ENCODE data around the gene WDR12.
"Not testable (repeated sequence)": the region's sequence is repeated elsewhere in the genome, so short reads cannot be mapped to it uniquely, and the experiment has no call there.

WDR12 gene

GRCh38 chr2:202911512-202912341, at the start of gene WDR12, which contains the start of gene CARF:
Gene WDR12 (minus strand): TSS chr2:202911673. CDS start chr2:202911476, 197 bp downstream.
Gene CARF (plus strand): TSS chr2:202912275. CDS start chr2:202941903, 29,628 bp downstream.
- in situ Hi-C loops (cut with MboI; ENCODE audit: low sequenced_read_pairs), result no loop called here

- in situ Hi-C loops (cut with MboI; ENCODE audit: low sequenced_read_pairs), result no loop called here
Observed at GRCh38 chr2:202960524-202960923, 49.1 kb upstream of the WDR12 start.

GRCh38 chr2:202950592-202950991, 39.1 kb upstream of the WDR12 start:
- in situ Hi-C loops (cut with MboI; ENCODE audit: low sequenced_read_pairs), result no loop called here

- in situ Hi-C loops (cut with MboI; ENCODE audit: low sequenced_read_pairs), result not testable (repeated sequence)
Observed at GRCh38 chr2:202949333-202949732, 37.9 kb upstream of the WDR12 start.

- in situ Hi-C loops (cut with MboI; ENCODE audit: low sequenced_read_pairs), result no loop called here
Observed at GRCh38 chr2:202945497-202945896, 34.0 kb upstream of the WDR12 start.

- in situ Hi-C loops (cut with MboI; ENCODE audit: low sequenced_read_pairs), result no loop called here
Observed at GRCh38 chr2:202944816-202945215, 33.3 kb upstream of the WDR12 start.

- in situ Hi-C loops (cut with MboI; ENCODE audit: low sequenced_read_pairs), result no loop called here
Observed at GRCh38 chr2:202944408-202944807, 32.9 kb upstream of the WDR12 start.

GRCh38 chr2:202941771-202942170, 30.3 kb upstream of the WDR12 start:
- in situ Hi-C loops (cut with MboI; ENCODE audit: low sequenced_read_pairs), result no loop called here

- in situ Hi-C loops (cut with MboI; ENCODE audit: low sequenced_read_pairs), result no loop called here
Observed at GRCh38 chr2:202938960-202939359, 27.5 kb upstream of the WDR12 start.

GRCh38 chr2:202934456-202934855, 23.0 kb upstream of the WDR12 start:
- in situ Hi-C loops (cut with MboI; ENCODE audit: low sequenced_read_pairs), result no loop called here

- in situ Hi-C loops (cut with MboI; ENCODE audit: low sequenced_read_pairs), result no loop called here
Observed at GRCh38 chr2:202933958-202934357, 22.5 kb upstream of the WDR12 start.

- in situ Hi-C loops (cut with MboI; ENCODE audit: low sequenced_read_pairs), result no loop called here
Observed at GRCh38 chr2:202933139-202933510, 21.7 kb upstream of the WDR12 start.

GRCh38 chr2:202932425-202933138, 21.1 kb upstream of the WDR12 start:
- in situ Hi-C loops (cut with MboI; ENCODE audit: low sequenced_read_pairs), result no loop called here

GRCh38 chr2:202918860-202919259, 7.4 kb upstream of the WDR12 start:
- in situ Hi-C loops (cut with MboI; ENCODE audit: low sequenced_read_pairs), result no loop called here

- in situ Hi-C loops (cut with MboI; ENCODE audit: low sequenced_read_pairs), result not testable (repeated sequence)
Observed at GRCh38 chr2:202912342-202913201, 1.1 kb upstream of the WDR12 start.

GRCh38 chr2:202911203-202911511, 316 bp downstream of the WDR12 start:
- in situ Hi-C loops (cut with MboI; ENCODE audit: low sequenced_read_pairs), result no loop called here

- in situ Hi-C loops (cut with MboI; ENCODE audit: low sequenced_read_pairs), result no loop called here
Observed at GRCh38 chr2:202910698-202911097, 775 bp downstream of the WDR12 start.

GRCh38 chr2:202910250-202910649, 1.2 kb downstream of the WDR12 start:
- in situ Hi-C loops (cut with MboI; ENCODE audit: low sequenced_read_pairs), result not testable (repeated sequence)

GRCh38 chr2:202909394-202910192, 1.9 kb downstream of the WDR12 start:
- in situ Hi-C loops (cut with MboI; ENCODE audit: low sequenced_read_pairs), result no loop called here

- in situ Hi-C loops (cut with MboI; ENCODE audit: low sequenced_read_pairs), result no loop called here
Observed at GRCh38 chr2:202908186-202908585, 3.3 kb downstream of the WDR12 start.
